WTC11 (cell line): ENCODE results near the gene CCDC150.

ENCODE experiments used
- ATF2 ChIP-seq: sonication (generic); formaldehyde crosslinking; IDR thresholded peaks from 2 replicates; pipeline ENCODE4 v1.8.1; 2022; ENCODE audit warnings: low read depth, missing genetic modification reagents, borderline replicate concordance
- CDX4 ChIP-seq: fragments of 250-450 bp; sonication (Bioruptor Pico); IDR thresholded peaks from 2 replicates; pipeline ENCODE4 v1.9.0; 2021; ENCODE audit warnings: moderate library complexity, mild to moderate bottlenecking, inconsistent platforms, borderline replicate concordance
- CTCF ChIP-seq: fragments of 200-600 bp; IDR thresholded peaks from 2 replicates; pipeline ENCODE4 v1.8.0; 2022; ENCODE audit warnings: antibody characterized with exemption
- JUN ChIP-seq: sonication (generic); formaldehyde crosslinking; IDR thresholded peaks from 2 replicates; pipeline ENCODE4 v1.8.0; 2023; ENCODE audit warnings: mild to moderate bottlenecking, missing genetic modification reagents
- NR3C1 ChIP-seq: sonication (generic); formaldehyde crosslinking; conservative IDR thresholded peaks from 2 replicates; pipeline ENCODE4 v1.8.1; 2023; ENCODE audit warnings: low read depth, mild to moderate bottlenecking, missing genetic modification reagents
- SP1 ChIP-seq: sonication (generic); formaldehyde crosslinking; conservative IDR thresholded peaks from 2 replicates; pipeline ENCODE4 v1.8.1; 2022; ENCODE audit warnings: missing genetic modification reagents
- TCF7 ChIP-seq: sonication (generic); formaldehyde crosslinking; IDR thresholded peaks from 2 replicates; pipeline ENCODE4 v1.8.0; 2022; ENCODE audit warnings: mild to moderate bottlenecking, low read depth, missing genetic modification reagents, moderate library complexity
- ZNF138 ChIP-seq: sonication (generic); formaldehyde crosslinking; conservative IDR thresholded peaks from 2 replicates; pipeline ENCODE4 v1.8.1; 2022; ENCODE audit warnings: mild to moderate bottlenecking, moderate library complexity, missing genetic modification reagents
- ZNF416 ChIP-seq: fragments of 250-450 bp; sonication (Bioruptor Pico); IDR thresholded peaks from 2 replicates; pipeline ENCODE4 v1.9.0; 2021; ENCODE audit warnings: mild to moderate bottlenecking, inconsistent platforms
- TF ChIP-seq, protein P1 (sequence below): sonication (generic); formaldehyde crosslinking; IDR thresholded peaks from 2 replicates; pipeline ENCODE4 v1.8.1; 2022; ENCODE audit warnings: low read depth, mild to moderate bottlenecking, moderate library complexity, missing genetic modification reagents, borderline replicate concordance

DNA sequence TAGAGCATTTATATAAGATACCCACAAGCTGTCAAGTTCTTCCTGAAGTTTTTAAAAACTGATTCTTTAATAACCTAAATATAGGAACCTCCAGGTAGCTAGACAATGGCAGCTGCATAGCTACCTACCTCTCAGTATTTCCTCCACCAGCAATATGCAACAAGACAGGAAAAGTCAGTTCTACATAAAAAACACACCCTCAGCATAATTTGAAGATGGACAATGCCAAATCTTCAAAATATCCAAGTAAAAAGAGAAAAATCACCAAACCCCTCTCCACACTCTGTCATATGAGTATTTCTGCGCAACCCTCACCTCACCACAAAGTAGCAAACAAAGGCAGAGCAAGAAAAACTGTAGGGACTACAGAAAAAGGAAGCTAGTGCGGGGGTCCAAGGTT lies 108.6 kb downstream of the CCDC150 start:
- TF ChIP-seq, protein P1, sequence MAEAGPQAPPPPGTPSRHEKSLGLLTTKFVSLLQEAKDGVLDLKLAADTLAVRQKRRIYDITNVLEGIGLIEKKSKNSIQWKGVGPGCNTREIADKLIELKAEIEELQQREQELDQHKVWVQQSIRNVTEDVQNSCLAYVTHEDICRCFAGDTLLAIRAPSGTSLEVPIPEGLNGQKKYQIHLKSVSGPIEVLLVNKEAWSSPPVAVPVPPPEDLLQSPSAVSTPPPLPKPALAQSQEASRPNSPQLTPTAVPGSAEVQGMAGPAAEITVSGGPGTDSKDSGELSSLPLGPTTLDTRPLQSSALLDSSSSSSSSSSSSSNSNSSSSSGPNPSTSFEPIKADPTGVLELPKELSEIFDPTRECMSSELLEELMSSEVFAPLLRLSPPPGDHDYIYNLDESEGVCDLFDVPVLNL (CRISPR knock-in tag) = no peak
- TF ChIP-seq CTCF (no peak), ZNF416 (CRISPR knock-in tag) (no peak), ATF2 (CRISPR knock-in tag) (no peak), JUN (CRISPR knock-in tag) (no peak), ZNF138 (no peak), CDX4 (no peak), SP1 (CRISPR knock-in tag) (no peak), NR3C1 (CRISPR knock-in tag) (no peak), TCF7 (CRISPR knock-in tag) (no peak)
